ENCODE data around the gene SIRT7. TPM values are rescaled to one million over a fixed set of nuclear protein-coding genes. Genes with fewer than 3 reads are reported as not detected.
A peak's percentile ranks its signal among the peaks of the same experiment; 100 is the strongest.

The SIRT7 gene
- total and polyA plus RNA-seq, 2 donors from 2014 or later: 17.4 to 25.2 TPM

DNA sequence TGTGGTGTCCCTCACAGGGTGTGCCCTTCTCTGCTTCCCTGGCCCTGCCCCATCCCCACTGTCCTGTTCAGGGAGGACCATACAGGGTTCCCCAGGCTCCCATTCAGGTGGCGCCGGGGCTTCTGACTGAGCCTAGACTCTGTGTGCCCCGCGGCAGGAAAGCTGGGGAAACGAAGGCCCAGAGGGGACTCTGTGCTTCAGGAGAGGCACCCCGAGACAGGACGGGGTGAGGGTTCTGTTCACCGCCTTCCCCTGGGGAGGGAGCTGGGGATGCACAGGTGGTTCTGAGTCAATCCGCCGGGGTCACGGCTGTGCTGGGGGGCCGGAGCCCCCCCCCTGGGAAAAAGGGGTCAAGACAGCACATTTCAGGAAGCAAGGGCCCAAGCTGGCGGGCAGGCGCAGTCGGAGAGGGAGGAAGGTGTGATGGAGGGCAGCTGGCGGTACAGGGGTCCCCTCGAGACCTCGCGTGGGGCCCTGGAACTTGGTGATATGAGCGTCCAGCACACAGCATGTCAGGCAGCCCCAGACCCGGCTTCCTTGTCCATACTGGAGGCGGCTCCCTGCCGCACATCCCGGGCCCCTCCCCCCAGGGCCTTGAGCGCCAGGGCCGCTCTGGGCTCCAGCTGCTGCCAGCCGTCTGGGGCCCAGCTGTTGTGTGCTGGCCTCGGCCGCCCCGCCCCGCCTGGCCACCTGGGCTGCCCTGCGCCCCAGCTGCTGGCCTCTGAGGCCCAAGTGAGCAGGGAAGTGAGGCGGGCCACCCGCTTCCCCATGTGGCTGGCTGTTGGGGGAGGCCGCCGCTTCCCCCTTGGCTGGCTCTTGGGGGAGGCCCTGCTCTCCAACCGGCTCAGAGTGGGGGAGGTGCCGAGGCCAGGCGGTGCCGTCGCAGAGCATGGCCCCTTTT is 48.6 kb upstream of the SIRT7 start:
- Histone ChIP-seq H3K9ac (ENCODE audit: low read length in 3 of 3) (no peak overlapping the region), H3K27me3 (ENCODE audit: control insufficient read depth, insufficient read depth, low read length) (peaks cover 4% of the 10 kb centered on the region), H3K4me3 (ENCODE audit: low read length in 3 of 3) (no peak overlapping the region), H3K4me1 (ENCODE audit: control insufficient read depth in 2 of 3, insufficient read depth in 2 of 3, low read depth in 1 of 3, low read length in 3 of 3) (peaks cover 0 to 10% (median 0%) of the 10 kb centered on the region in 3 donors), H3K27ac (ENCODE audit: low read depth in 2 of 2, low read length in 2 of 2) (no peak overlapping the region), H3K9me3 (ENCODE audit: control insufficient read depth in 2 of 3, insufficient read depth in 1 of 3, low read length in 3 of 3) (no peaks in the 10 kb centered on the region), H3K36me3 (ENCODE audit: control insufficient read depth in 2 of 3, insufficient read depth in 3 of 3, low read length in 3 of 3) (no peaks in the 10 kb centered on the region)
- peak; percentile 78 to 92 (median 79) for DNase-seq
- TF ChIP-seq, protein P1, sequence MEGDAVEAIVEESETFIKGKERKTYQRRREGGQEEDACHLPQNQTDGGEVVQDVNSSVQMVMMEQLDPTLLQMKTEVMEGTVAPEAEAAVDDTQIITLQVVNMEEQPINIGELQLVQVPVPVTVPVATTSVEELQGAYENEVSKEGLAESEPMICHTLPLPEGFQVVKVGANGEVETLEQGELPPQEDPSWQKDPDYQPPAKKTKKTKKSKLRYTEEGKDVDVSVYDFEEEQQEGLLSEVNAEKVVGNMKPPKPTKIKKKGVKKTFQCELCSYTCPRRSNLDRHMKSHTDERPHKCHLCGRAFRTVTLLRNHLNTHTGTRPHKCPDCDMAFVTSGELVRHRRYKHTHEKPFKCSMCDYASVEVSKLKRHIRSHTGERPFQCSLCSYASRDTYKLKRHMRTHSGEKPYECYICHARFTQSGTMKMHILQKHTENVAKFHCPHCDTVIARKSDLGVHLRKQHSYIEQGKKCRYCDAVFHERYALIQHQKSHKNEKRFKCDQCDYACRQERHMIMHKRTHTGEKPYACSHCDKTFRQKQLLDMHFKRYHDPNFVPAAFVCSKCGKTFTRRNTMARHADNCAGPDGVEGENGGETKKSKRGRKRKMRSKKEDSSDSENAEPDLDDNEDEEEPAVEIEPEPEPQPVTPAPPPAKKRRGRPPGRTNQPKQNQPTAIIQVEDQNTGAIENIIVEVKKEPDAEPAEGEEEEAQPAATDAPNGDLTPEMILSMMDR (IDR thresholded peaks at IDR 0.05; ENCODE audit: borderline replicate concordance, extremely low read depth, insufficient read depth): no peak
- intact Hi-C loops (cut with DNase I): loop anchor here (10.0 kb wide), 1 partner anchor 48 kb away; no protein-coding TSS in a partner anchor
- no peak for FAIRE-seq

DNA sequence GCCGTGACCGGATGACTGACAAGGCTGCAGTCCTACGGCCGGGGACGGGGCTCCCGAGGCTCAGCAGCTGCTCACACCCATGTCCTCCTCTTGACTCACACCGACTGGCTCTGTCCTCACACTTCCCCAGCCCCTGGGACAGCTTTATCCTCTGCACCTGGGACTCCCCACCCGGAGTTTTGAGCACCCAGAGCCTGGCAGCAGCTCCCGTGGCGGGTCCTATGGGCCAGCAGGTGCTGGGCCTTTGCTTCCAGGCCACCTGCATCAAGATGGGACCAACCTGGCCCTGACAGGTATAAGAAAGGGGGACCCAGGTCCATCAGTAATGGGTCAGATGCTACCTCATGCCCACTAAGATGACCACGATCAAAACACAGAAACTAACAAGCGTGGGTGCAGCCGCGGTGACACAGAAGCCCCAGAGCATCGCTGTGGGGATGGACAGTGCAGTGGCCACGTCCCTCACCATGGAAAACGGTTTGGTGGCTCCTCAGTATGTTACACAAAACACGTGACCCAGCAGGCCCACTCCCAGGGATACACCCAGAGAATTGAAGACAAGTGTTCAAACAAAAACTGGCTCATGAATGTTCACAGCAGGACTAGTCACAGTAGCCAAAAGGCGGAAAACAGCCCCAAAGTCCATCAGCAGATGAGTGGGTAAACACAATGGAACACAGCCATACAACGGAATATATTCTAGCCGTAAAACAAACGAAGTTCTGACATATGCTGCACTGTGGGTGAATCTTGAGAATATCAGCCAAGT is 46.3 kb upstream of the SIRT7 start:
- no peak overlapping the region for H3K27ac ChIP-seq (ENCODE audit: low read depth in 2 of 2, low read length in 2 of 2)
- peaks cover 4% of the 10 kb centered on the region for H3K27me3 ChIP-seq (ENCODE audit: control insufficient read depth, insufficient read depth, low read length)
- TF ChIP-seq, protein P1 (IDR thresholded peaks at IDR 0.05; ENCODE audit: borderline replicate concordance, extremely low read depth, insufficient read depth): no peak
- FAIRE-seq (no peak), DNase-seq (no peak)
- no peak overlapping the region for H3K9ac ChIP-seq (ENCODE audit: low read length in 3 of 3)
- peaks cover 0 to 12% (median 0%) of the 10 kb centered on the region in 3 donors for H3K4me1 ChIP-seq (ENCODE audit: control insufficient read depth in 2 of 3, insufficient read depth in 2 of 3, low read depth in 1 of 3, low read length in 3 of 3)
- H3K9me3 ChIP-seq (ENCODE audit: control insufficient read depth in 2 of 3, insufficient read depth in 1 of 3, low read length in 3 of 3): no peaks in the 10 kb centered on the region
- intact Hi-C loops (cut with DNase I): loop anchor here (10.0 kb wide), 1 partner anchor 51 kb away; no protein-coding TSS in a partner anchor
- no peaks in the 10 kb centered on the region for H3K36me3 ChIP-seq (ENCODE audit: control insufficient read depth in 2 of 3, insufficient read depth in 3 of 3, low read length in 3 of 3)
- H3K4me3 ChIP-seq (ENCODE audit: low read length in 3 of 3): no peak overlapping the region

DNA sequence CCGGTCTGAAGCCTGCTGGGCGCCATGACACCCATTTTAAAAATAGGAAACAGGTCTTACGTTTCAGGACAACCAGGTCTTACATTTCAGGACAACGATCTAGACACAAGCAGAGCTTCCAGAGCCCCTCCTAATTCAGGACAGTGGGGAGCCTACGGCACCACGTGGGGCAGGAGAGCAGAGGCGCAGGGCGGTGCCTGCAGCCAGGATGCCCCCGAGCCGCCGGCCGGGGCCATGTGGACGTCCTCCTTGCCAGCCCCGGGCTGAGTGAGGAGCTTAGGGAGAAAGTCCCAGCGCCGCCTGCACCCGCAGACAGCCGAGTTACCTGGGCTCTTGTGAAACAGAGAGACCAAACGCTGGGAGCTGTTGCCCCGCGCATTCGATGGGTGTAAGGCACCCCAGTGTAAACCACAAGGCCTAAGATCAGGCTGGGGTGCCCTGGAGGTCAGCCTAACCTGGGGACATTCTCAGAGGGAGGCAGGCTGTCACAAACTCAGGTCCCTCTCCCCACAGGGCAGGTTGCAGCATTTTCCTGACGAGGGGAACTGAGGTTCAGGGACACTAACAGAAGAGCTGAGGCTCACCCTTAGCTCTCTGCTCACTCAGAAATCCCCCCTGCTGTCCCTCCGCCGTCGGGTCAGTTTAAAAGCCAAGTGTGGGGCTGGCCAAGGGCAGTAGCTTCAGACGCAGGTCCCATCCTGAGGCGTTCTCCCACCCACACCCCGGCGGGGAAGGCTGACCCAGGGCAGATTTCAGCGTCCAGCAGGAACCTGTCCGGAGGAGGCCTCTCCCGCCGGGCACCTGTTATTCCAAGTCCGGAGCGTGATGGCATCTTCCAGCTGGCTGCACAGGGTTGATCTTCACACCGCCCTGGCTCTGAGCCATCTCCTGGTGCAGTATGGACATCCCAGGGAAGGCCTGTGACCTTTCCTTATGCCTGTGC is 44.8 kb upstream of the SIRT7 start:
- Histone ChIP-seq H3K36me3 (ENCODE audit: control insufficient read depth in 2 of 3, insufficient read depth in 3 of 3, low read length in 3 of 3) (no peaks in the 10 kb centered on the region), H3K9ac (ENCODE audit: low read length in 3 of 3) (no peak overlapping the region), H3K4me3 (ENCODE audit: low read length in 3 of 3) (no peak overlapping the region), H3K4me1 (ENCODE audit: control insufficient read depth in 2 of 3, insufficient read depth in 2 of 3, low read depth in 1 of 3, low read length in 3 of 3) (peaks cover 0 to 8% (median 0%) of the 10 kb centered on the region in 3 donors), H3K27ac (ENCODE audit: low read depth in 2 of 2, low read length in 2 of 2) (no peak overlapping the region), H3K27me3 (ENCODE audit: control insufficient read depth, insufficient read depth, low read length) (peaks cover 13% of the 10 kb centered on the region), H3K9me3 (ENCODE audit: control insufficient read depth in 2 of 3, insufficient read depth in 1 of 3, low read length in 3 of 3) (no peaks in the 10 kb centered on the region)
- intact Hi-C loops (cut with DNase I): loop anchor here (10.0 kb wide), 1 partner anchor 52 kb away; no protein-coding TSS in a partner anchor
- FAIRE-seq (no peak), DNase-seq (peak in 1 of 5 donors; percentile 66)
- TF ChIP-seq, protein P1 (IDR thresholded peaks at IDR 0.05; ENCODE audit: borderline replicate concordance, extremely low read depth, insufficient read depth): no peak

Measured in kidney (tissue), 14 donors.